ENCODE data around the gene SOCS1.

The SOCS1 gene

GRCh38 chr16:11289202-11289601, 33.2 kb upstream of the SOCS1 start:
- in situ Hi-C loops (cut with MboI; ENCODE audit: low sequenced_read_pairs) = no loop called here

- in situ Hi-C loops (cut with MboI; ENCODE audit: low sequenced_read_pairs) = no loop called here
Observed at GRCh38 chr16:11285842-11286241, 29.8 kb upstream of the SOCS1 start.

GRCh38 chr16:11283820-11284248, 27.8 kb upstream of the SOCS1 start:
- in situ Hi-C loops (cut with MboI; ENCODE audit: low sequenced_read_pairs) = no loop called here

DNA sequence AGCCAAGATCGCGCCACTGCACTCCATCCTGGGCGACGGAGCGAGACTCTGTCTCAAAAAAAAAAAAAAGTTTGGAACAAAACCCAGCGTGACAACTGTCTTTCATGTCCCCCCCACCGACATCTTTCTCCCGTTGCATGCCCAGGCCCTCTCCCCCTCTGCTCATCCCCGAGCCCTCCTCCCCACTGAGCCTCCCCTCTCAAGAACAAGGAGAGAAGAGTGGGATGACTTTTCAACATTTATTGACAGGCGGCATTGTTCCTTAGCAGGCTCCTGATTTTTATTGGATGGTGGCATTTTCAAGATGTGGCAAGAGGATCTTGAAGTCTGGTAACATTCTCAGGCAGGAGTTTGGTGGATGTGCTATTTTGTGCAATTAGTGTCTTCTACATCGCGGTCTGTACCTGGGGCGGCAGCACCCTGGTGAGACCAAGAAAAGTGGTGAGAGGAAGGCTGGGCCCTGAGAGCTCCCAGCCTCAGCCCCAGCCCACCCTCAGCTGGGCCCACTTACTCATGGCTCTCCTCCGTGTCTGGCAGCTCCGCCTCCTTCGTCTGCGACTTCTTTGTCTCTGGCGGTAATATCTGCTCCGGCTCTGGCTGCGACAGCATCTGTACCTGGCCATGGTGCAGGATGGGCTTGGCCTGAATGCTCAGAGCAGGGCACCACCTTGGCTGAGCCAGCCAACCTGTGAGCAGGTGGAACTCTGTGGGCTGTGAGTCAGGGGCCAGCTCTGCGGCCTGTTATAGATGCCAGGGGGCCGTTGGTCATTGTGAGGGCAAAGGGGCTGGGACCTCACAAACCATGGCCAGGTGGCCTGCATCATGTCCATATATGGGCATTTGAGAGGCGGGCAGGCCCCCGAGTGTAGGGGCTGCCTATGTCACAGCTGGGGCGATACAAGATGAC, 24.9 kb upstream of the SOCS1 start, which contains the start of gene PRM1:
Gene PRM1 (minus strand): TSS at position 715 of the 907 bp plus-strand sequence. CDS start 92 bp downstream, at position 623.
- in situ Hi-C loops (cut with MboI; ENCODE audit: low sequenced_read_pairs) = no loop called here

DNA sequence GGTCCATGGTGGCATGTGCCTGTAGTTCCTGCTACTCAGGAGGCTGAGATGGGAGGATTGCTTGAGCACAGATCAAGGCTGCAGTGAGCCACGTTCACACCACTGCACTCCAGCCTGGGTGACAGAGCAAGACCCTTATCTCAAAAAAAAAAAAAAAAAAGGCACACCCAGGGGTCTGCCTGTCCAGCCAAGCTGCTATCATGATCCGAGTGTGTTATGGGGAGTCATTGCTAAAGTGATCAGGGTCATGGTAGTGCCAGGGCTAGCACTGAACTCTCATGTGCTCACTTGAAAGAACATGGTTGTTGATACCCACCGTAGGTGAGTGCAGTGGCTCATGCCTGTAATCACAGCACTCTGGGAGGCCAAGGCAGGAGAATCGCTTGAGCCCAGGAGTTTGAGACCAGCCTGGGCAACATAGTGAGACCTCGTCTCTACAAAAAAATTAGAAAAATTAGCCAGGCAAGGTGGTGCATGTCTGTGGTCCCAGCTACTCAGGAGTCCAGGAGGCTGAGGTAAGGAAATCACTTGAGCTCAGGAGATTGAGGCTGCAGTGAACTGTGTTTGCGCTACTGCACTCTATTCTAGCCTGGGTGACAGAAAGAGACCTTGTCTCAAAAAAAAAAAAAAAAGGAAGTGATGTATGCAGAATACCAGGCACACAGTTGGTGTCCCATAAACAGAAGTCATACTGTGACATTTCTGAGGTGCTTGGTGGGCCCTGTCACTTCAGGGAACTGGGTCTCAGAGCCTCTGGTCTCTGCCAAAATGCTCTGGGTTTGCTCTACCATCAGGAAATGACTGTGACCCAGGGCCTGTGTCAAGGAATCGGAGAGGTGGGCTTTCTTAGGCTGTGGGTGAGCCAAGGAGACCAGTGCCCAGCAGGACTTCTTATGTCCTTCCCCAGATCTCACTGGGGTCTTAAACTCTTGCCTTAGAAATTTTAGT, 23.0 kb upstream of the SOCS1 start:
- in situ Hi-C loops (cut with MboI; ENCODE audit: low sequenced_read_pairs) = no loop called here

DNA sequence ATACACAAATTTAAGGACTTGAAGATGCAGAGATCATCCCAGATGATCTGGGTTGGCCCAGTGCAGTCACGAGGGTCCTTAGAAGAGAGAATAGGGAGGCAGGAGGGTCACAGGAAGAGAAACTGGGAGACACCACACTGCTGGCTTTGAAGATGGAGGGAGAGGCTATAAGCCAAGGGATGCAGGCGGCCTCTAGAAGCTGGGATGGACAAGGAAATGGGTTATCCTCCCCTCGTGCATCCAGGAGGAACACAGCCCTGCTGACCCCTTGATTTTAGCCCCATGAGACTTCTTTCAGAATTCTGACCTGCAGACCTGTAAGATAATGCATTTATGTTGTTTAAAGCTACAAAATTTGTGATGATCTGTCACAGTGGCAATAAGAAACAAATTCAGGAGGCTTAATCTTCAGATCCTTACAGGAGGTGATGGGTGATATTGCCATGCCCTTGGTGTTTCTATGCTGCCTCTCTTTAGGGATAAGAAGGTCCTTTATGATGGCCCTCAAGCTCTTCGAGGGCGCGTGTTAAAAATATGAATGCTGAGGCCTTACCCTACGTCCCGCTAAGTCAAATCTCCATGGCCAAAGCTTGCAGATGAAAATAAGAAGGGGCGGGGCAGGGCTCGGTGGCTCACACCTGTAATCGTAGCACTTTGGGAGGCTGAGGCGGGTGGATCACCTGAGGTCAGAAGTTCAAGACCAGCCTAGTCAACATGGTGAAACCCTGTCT, 21.8 kb upstream of the SOCS1 start:
- in situ Hi-C loops (cut with MboI; ENCODE audit: low sequenced_read_pairs) = no loop called here

GRCh38 chr16:11276896-11277593, 21.0 kb upstream of the SOCS1 start:
- in situ Hi-C loops (cut with MboI; ENCODE audit: low sequenced_read_pairs) = no loop called here

DNA sequence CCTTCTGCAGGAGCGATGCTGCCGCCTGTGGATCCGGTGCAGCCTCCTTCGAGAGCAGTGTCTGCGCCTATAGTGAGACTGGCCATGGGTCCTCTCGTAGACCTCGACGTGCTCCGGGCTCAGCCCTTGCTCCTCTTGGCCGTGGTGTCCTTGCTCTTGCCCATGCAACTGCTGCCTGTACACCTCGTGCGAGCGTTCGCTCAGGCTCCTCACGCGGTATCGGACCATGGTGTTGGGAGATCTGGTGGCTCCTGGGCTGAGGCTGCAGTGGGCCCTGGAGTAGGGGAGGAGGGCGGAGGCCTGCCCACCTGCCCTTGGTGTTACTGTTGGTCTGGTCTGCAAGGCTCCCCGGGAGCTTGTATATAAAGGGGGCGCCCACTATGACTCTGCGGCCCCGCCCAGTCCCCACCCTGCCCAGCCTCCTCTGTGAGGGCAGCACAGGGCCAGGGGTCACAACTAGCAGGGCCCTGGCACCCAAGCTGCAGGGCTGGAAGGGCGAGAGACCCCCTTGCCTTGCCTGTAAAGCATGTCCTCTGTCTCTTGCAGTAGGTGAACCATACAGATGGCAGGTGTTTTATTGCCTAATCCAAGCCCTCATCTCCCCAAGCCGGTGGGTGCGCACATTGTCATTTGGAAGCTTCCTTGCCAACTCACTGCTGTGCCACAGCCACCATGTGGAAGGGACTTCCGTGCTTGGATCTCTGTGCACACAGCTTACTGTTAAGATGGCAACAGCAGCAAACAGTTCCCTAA, 20.3 kb upstream of the SOCS1 start, which contains the start of gene PRM2:
Gene PRM2 (minus strand): TSS at position 338 of the 753 bp plus-strand sequence. CDS start 110 bp downstream, at position 228.
- in situ Hi-C loops (cut with MboI; ENCODE audit: low sequenced_read_pairs) = no loop called here

DNA sequence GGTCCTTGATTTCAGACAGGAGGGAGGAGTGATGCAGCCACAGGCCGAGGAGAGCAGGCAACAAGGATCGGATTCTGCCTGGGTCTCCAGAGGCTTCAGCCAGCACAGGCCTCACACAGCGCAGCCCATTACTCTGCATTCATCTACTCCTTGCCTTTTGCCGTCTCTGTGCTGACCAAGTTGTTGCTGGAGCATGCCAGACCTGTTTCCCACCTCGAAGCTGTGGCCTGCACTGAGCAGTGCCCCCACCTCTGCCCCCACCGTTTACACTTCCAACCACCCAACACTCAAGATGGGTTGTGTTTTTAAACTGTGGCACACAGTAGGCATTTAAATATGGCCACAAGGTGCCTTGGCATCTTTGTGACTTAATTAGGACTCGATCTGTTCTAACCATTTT, 19.0 kb upstream of the SOCS1 start:
- in situ Hi-C loops (cut with MboI; ENCODE audit: low sequenced_read_pairs) = no loop called here

DNA sequence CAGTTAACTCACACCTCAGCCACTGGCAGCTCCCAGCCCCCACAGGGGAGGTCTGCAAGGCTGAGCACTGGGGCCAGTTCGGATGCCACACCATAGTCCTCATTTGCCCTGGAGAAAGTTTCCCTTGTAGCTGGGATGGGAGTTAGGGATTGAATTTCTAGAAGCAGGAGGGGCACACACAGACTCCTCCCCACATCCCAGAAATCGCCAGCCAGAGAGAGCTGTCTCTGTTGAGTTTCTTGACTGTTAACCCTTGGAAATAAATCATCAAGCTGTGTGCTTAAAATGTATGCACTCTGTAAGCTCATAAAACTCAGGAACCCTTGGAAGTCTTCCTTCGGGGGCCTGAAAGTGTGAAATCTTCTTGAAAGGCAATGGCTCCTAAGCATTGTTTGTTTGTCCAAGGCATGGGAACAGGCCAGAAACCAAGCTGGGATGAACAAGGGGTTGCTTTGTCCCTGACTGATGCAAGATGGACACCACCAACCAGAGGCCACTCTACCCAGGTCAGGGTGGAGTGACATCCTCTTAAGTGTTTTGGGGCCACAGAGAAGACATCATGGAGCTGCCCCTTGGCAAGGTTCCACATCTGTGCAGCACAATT, 17.8 kb upstream of the SOCS1 start:
- in situ Hi-C loops (cut with MboI; ENCODE audit: low sequenced_read_pairs) = no loop called here

GRCh38 chr16:11272921-11273720, 17.1 kb upstream of the SOCS1 start, which contains the start of gene PRM3:
PRM3 (minus strand) TSS chr16:11273629; CDS start chr16:11273595, 34 bp downstream.
- in situ Hi-C loops (cut with MboI; ENCODE audit: low sequenced_read_pairs) = no loop called here

- in situ Hi-C loops (cut with MboI; ENCODE audit: low sequenced_read_pairs) = no loop called here
Observed at GRCh38 chr16:11272484-11272883, 16.5 kb upstream of the SOCS1 start.

DNA sequence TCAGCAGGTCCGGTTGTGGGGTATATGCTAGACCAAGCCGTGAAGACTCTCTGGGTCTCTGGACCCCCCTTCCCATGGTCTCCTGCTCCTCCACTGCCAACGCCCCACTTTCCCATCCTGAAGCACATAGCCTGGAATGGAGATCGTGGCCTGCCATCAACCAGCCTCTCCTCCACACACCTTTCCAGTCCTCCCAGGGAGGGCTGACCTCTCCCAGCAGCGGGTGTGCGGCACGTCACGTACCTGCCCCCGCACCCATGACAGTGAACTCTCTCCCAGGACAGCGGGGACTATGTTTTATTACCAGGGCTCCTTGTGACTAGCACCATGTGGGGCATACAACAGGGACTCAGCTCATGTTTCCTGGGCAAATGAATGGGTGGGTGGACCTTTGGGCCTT, 15.6 kb upstream of the SOCS1 start:
- in situ Hi-C loops (cut with MboI; ENCODE audit: low sequenced_read_pairs) = no loop called here

DNA sequence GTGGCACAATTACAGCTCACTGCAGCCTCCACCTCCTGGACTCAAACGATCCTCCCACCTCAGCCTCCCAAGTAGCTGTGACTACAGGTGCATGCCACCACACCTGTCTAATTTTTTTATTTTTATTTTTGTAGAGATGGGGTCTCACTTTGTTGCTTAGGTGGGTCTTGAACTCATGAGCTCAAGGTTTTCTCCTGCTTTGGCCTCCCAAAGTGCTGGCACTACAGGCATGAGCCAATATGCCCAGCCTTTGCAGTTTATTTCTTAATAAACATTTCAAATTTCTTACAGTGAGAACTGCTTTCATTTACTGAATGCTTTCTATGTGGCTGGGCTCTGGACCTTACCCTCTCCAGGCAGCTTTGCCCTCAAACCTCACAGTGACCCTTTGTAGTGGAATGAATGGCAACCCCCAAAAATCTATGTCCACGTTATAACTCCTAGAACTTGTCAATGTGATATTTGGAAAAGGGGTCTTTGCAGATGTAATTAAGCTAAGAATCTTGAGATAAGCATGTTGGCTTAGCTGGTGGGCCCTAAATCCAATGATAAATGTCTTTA, 14.7 kb upstream of the SOCS1 start:
- in situ Hi-C loops (cut with MboI; ENCODE audit: low sequenced_read_pairs) = no loop called here

DNA sequence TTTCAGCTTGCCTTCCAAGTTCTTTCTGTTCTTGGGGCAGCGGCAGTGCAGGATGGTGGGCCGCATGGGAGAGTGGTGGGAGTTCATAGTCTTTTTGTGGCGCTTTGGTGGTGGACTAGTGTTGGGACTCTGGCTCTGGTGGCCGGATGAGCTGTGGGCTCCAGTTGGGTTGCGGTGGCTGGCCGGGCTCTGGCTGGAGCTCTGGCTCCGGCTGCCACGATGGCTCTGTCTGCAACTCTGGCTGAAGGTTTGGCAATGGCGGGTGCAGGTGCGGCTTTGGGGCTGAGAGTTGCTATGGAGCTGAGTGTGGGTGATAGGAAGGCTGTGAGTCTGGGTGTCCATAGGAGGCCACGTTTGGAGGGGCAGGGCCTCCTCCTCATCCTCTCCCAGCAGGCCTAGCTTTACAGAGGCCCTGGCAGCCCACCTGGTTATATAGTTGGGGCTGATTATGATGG, 12.9 kb upstream of the SOCS1 start, which contains the start of gene TNP2:
Gene TNP2 (minus strand): TSS at position 405 of the 455 bp plus-strand sequence. CDS start 63 bp downstream, at position 342.
- in situ Hi-C loops (cut with MboI; ENCODE audit: low sequenced_read_pairs) = no loop called here

GRCh38 chr16:11265124-11265523, 9.1 kb upstream of the SOCS1 start:
- in situ Hi-C loops (cut with MboI; ENCODE audit: low sequenced_read_pairs) = no loop called here

DNA sequence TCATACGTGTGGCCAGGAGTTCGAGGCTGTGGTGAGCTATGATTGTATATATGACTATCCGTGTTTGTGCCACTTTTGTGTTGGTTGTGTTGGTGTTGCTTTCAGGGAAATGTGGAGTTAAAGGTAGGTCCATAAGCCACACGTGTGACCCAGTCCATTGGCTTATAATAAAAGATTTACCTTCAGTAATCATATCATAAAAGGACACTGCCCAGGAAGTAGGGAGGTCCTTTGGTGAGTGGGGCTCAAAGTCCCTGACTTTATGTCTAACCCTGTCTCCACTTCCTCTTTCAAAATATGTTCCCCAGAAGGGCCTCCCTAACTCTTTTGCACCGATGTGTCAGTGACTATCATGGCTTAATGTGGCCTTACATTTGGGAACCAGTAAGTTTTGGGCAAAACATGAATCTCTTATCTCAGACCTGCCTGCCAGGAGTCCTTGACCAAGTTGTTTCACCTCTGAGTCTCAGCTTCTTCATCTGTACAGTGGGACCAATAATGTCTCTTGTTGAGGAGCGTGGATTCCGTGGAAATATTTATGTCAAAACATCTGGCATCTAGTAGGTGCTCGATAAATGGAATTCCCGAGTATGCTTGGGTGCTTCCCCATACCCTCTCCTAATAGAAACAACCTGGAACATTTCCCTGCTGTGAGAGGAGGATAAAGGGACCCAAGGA, 8.3 kb upstream of the SOCS1 start:
- in situ Hi-C loops (cut with MboI; ENCODE audit: low sequenced_read_pairs) = no loop called here
